T-helper 2 cell treated with Interferon-gamma antibody and Interleukin-4, amounts not matched to agents 100 ng/mL and 5 ng/mL, for 36 hours (primary cell): ENCODE measurements around the gene PCBP3. TPM values are rescaled to one million over a fixed set of nuclear protein-coding genes. Genes with fewer than 3 reads are reported as not detected.
"Not testable (repeated sequence)": the region's sequence is repeated elsewhere in the genome, so short reads cannot be mapped to it uniquely, and the experiment has no call there.

ENCODE experiments used
- intact Hi-C: fragments of 100-400 bp; cut with micrococcal nuclease; formaldehyde crosslinking; loops from one replicate; pipeline ENCODE4 v1.15.1; 2023
- total RNA-seq: library from RNA; stranded (reverse); gene quantifications from 2 replicates; pipeline ENCODE4 v1.2.3, GENCODE V29; 2022

PCBP3 gene
- total RNA-seq, 1 donor from 2014 or later, result 5.1 TPM

GRCh38 chr21:45954261-45954660 lies 310.7 kb downstream of the PCBP3 start:
- intact Hi-C loops, result no loop called here

GRCh38 chr21:45954921-45955320 lies 311.4 kb downstream of the PCBP3 start:
- intact Hi-C loops, result no loop called here

- intact Hi-C loops, result no loop called here
Measured at GRCh38 chr21:45957551-45957950, 314.0 kb downstream of the PCBP3 start.

- intact Hi-C loops, result no loop called here
Measured at GRCh38 chr21:45957981-45958600, 314.6 kb downstream of the PCBP3 start.

- intact Hi-C loops, result no loop called here
Measured at GRCh38 chr21:45959182-45959581, 315.7 kb downstream of the PCBP3 start.

- intact Hi-C loops, result no loop called here
Measured at GRCh38 chr21:45959779-45960390, 316.4 kb downstream of the PCBP3 start.

- intact Hi-C loops, result not testable (repeated sequence)
Measured at GRCh38 chr21:45961408-45961807, 317.9 kb downstream of the PCBP3 start.

- intact Hi-C loops, result no loop called here
Measured at GRCh38 chr21:45962531-45963231, 319.2 kb downstream of the PCBP3 start.

- intact Hi-C loops, result no loop called here
Measured at GRCh38 chr21:45963232-45963570, 319.7 kb downstream of the PCBP3 start.

GRCh38 chr21:45964649-45965048 lies 321.1 kb downstream of the PCBP3 start:
- intact Hi-C loops, result no loop called here

GRCh38 chr21:45965084-45965809 lies 321.7 kb downstream of the PCBP3 start:
- intact Hi-C loops, result no loop called here

GRCh38 chr21:45966791-45967394 lies 323.4 kb downstream of the PCBP3 start:
- intact Hi-C loops, result no loop called here

- intact Hi-C loops, result no loop called here
Measured at GRCh38 chr21:45969921-45970673, 326.6 kb downstream of the PCBP3 start.

GRCh38 chr21:45970674-45971615 lies 327.4 kb downstream of the PCBP3 start:
- intact Hi-C loops, result no loop called here

GRCh38 chr21:45971616-45972352 lies 328.3 kb downstream of the PCBP3 start:
- intact Hi-C loops, result no loop called here

GRCh38 chr21:45972353-45972715 lies 328.8 kb downstream of the PCBP3 start:
- intact Hi-C loops, result no loop called here

GRCh38 chr21:45972716-45973474 lies 329.4 kb downstream of the PCBP3 start:
- intact Hi-C loops, result no loop called here

GRCh38 chr21:45973475-45974072 lies 330.0 kb downstream of the PCBP3 start:
- intact Hi-C loops, result no loop called here
